Measurements from ENCODE around the gene PCNX1.
"Not testable (repeated sequence)": the region's sequence is repeated elsewhere in the genome, so short reads cannot be mapped to it uniquely, and the experiment has no call there.

The PCNX1 gene

DNA sequence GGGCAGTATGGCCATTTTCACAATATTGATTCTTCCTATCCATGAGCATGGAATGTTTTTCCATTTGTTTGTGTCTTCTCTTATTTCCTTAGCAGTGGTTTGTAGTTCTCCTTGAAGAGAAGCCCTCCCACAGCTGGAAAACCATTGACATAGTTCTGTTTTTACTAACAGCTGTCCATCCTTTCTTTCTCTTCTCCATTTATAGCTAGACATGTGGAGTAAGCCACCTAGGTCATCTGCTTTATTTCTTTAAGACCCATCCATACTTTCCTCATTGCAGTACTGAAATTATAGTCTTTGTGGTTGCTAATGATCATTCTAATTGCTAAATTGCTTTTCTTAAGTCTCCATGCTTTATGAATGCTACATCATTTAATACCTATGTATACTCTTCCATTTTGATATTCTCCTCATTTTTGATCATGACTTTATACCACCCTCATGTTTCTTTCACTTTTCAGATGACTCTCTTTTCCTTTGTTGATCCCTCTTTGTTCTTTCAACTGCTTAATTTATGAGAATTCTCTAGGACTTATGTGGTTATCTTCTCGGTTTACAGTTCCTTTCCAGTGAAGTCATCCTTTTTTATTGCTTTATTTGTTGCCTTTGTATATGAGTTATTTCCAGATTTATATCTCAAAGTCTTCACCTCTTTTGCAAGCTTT lies 114.2 kb downstream of the PCNX1 start:
- peak; percentile 28 for DNase-seq (ENCODE audit: low spot score)

DNA sequence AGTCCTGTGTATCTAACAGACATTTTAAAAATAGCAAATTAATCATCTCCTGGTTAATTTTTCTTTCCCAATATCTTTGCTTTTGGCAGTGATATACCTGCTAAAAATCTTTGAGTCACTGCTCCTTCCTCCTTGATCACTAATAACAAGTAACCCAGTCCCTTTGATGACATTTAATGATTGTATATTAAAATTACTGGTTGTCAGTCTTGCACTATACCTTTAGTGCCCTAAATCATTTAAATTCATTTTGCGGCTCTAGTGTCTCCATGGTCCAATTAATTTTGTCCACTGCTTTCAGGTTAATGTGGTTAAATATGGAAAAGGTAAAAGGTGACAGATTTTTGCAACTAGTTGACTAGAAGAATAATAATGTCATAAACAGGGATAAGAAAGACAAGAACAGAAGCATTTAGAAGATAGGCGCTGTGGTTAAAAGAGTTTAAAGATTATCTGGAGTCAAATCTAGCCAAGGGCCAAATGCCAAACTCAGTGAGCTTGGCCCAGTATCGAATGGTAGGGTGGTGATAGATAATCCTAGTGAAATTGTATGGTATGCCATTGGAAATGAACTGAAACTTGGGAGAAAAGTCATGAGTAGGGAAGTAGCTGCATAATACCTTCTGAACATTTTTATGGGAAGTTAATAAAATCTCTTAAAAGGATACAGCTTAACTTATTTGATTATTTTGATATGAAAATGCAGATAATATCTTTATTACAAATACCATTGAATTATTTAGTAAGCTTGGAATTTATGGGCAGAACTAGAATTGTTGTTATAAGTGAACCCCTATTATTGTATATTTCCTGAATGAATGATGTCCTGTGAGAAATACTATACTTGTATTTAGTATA lies 115.0 kb downstream of the PCNX1 start:
- DNase-seq (ENCODE audit: low spot score), result no peak

DNA sequence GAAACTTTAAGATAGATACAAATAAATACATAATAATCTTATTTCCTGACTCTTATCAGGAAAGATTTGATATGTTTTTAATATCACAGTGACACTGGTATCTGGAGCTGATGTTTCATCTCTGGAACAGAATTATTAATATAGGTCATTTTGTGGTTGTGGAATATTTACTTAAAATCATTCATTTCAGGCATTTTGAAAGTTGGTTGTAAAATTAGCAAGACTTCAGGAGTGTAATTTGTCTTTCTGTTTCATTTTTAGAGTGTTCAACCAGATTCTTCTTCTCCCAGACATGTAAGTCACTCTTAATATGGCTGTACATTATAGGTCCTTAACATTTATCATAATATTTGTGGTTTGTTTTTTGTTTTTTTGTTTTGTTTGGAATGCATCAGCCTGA lies 115.7 kb downstream of the PCNX1 start:
- peak; percentile 63 for DNase-seq (ENCODE audit: low spot score)

DNA sequence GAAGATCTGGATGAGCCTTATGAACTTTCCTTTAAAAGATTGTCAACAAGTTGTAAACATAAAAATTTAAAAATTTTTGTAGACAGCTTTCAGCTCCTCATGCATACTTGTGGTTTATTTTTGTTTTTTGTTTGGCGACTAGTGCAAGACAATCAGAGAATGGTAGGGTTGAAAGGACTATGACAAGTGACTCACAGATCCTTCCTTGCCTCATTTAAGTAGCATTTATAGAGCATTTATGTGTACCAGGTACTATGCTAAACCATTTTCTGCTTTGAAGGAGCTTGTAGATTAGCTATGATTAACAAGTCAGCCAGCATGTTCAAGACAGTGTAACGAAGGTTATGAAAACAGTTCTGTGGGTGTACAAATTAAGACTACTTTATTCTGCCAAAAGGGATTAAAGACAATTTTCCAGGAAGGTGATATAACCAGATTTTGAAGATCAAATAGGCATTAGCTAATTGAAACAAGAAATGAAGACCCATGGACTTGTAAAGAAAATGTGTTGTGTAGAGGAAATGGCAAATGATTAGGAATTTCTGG lies 122.0 kb downstream of the PCNX1 start:
- no peak for DNase-seq (ENCODE audit: low spot score)

DNA sequence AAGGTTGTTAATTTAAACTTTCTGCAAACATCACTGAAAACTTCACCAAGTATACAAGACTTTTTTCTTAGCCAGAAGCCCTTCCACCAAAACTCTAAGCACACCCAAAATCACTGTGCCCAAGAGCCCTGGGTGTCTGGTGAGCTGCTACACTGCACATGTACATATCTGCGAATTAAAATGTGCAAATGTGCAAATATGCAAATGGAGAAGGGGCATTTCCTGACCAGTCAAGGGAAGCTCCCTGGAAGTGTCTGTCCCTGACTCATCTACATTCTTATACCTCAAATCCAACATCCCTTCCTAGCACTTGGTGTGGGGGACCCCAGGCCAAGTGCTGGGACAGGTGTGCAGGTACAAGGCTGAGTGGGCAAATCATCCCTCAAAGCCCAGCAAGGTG lies 123.7 kb downstream of the PCNX1 start:
- no peak for DNase-seq (ENCODE audit: low spot score)

DNA sequence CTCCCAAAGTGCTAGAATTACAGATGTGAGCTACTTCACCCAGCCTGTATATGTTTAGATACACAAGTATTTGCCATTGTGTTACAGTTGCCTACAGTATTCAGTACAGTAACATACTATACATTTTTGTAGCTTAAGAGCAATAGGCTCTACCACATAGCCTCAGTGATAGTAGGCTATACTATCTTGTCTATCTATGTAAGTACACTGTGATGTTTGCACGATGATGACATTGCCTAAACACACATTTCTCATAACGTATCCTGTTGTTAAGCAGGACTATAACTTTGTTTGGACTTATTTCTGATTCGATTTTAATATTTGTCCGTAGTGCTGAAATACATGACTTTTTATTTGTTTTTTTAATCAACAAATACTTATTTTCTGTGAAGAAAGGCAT lies 129.2 kb downstream of the PCNX1 start:
- no peak for DNase-seq (ENCODE audit: low spot score)

DNA sequence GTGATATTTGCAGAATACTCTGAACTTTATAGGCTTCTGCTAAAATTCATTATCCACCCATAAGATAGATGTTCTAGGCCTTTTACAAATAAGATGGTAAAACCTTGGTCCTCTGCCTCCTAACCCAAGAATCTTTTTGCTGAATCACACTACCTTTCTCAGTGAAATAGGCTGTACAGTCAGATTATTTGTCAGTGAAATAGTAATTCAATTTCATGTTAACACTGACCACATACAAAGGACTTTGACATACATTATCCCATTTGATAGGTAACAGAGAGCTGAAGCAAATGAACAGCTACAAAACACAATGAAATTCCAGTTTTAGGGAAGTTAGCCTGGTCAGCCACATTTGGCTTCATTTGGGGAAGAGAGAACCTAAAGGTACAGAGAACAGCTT lies 141.1 kb downstream of the PCNX1 start:
- DNase-seq (ENCODE audit: low spot score), result no peak

DNA sequence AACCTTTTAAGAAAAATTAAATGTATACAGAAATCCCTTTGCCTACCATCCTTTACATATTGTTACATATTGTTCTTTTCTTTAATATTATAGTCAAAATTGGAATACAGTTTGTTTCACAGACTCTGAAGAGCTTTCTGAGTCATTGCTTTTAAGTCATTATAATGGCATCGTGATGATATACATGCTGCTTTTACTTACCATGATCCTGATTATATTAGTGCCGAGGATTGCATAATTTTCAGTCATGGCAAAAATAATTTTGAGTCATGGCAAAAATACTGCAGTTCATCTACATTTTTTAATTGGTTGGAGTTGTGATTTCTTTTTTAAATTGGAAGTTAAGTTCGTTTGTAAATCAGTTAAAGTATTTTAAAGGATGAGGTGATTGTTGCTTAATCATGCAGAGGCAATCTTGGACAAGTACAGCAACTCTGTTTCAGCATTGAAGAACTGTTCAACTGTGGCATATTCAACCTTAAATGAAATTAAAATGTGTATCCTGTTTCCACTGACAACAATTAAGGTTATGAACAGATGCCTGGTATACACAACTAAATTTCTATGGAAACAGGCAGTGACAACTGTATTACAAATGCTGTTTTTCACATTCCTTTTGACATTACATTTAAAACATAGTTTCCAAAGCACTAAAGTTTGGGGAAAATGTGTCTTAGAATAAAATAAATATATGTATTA lies 142.3 kb downstream of the PCNX1 start:
- DNase-seq (ENCODE audit: low spot score), result no peak

DNA sequence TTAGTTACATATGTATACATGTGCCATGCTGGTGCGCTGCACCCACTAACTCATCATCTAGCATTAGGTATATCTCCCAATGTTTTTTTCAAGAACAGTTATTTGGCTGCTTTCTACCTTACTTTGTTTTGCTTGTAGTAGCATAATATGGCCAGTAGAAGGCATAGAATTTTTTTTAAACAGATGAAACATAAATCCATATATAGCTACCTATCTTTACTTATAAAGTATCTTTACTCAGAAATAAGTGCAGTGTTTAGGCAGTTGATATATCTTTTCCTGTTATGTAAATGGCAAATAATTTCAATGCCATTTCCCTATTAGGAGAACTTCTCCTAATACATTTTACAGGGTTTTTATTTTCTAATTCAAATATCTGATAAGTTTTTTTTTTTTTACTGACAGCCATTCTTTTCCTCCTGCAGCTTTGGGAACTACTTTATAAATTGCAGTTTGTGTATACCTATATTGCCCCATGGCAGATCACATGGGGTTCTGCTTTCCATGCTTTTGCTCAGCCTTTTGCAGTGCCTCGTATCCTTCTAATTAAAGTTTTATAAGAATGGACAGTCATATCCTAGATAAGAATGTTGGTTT lies 143.1 kb downstream of the PCNX1 start:
- DNase-seq (ENCODE audit: low spot score), result no peak

DNA sequence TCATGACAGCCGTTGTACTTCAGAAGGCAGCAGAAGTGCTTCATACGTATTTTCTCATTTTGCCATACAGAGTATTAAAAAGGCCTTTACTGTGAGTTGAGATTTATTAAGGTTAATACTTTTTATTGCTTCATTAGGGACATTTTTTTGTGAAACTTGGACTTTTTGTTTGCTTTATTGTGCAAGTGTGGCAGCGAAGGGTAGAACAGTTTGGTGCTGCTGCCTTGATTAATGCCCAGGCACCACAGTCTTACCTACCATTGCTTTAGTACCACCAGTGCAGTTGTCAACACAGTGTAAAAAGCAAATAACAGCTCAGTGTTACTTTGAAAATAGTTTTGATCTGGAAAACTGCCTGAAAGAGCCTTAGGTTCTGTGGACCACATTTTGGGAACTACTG lies 147.4 kb downstream of the PCNX1 start:
- no peak for DNase-seq (ENCODE audit: low spot score)

DNA sequence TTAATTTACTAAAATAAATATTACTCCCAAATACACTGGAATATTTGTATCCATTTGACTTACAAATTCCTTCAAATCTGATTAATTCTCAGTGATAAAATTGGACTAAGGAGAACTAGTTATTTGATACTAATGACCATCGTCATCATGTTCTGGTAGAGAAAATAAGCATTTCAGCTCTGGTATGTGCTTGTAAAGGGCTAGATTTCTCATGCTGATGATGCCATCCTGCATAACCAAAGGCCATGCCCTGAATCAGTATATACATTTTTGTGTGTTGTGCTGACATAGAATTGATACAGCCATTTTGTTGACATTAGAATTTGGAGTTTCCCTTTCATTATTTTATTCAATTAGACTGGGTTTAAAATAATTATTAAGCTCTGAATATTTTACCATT lies 148.9 kb downstream of the PCNX1 start:
- DNase-seq (ENCODE audit: low spot score), result no peak

DNA sequence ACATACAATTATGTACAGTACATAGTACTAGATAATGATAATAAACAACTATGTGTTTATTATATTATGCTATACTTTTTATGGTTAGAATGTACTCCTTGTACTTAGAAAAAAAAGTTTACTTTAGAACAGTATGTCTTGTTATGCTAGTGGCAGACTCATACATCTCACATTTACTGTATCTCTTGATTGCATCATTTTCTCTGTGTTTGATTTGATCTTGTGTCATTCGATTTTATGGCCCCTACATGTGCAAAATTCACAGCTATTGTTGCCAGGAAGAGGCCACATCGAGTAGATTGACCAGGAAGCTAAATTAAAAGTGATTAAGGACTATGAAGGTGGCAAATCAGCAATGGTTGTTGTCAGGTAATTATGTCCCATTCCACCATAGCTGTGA lies 153.0 kb downstream of the PCNX1 start:
- DNase-seq (ENCODE audit: low spot score), result no peak

DNA sequence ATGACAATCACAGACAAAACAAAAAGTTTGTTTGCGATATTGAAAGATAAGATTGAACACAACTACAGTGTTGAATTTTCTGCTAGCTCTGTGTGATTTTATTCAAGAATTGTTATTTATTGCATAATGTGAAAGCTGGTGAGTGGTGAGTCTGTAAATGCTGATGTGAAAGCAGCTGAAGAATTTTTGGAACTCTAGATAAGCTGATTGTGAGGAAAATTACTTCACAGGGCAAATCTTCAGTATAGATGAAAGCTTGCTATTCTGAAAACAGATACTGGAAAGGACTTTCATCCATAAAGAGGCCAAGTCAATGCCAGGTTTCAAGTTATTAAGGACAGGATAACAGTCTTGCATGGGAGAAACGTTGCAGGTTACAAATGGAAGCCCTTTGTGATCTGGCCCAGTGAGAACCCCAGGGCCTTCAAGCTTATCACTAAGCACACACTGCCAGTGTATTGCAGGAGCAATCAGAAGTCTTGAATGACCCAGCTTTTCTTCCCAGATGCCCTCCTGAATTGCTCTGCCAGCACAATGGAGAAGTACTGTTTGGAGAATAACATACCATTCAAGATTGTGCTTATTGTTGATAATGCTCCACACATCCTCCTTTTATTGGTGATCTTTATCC lies 153.7 kb downstream of the PCNX1 start:
- DNase-seq (ENCODE audit: low spot score), result no peak

DNA sequence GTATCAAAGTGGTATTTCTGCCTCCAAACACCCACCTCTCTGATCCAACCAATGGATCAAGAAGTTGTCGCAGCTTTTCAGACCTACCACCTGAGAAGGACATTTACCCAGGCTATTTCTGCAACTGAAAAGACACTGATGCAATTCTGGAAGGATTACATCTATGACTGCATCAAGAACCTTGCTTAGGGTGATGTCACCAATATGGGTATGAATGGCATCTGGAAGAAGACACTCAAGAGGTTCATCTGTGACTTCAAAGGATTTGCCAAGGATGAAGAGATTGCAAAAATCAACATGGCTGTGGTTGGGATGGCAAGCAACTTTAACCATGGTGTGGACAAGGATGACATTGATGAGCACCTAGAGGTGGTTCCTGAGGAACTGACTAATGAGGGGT lies 154.2 kb downstream of the PCNX1 start:
- DNase-seq (ENCODE audit: low spot score), result no peak

DNA sequence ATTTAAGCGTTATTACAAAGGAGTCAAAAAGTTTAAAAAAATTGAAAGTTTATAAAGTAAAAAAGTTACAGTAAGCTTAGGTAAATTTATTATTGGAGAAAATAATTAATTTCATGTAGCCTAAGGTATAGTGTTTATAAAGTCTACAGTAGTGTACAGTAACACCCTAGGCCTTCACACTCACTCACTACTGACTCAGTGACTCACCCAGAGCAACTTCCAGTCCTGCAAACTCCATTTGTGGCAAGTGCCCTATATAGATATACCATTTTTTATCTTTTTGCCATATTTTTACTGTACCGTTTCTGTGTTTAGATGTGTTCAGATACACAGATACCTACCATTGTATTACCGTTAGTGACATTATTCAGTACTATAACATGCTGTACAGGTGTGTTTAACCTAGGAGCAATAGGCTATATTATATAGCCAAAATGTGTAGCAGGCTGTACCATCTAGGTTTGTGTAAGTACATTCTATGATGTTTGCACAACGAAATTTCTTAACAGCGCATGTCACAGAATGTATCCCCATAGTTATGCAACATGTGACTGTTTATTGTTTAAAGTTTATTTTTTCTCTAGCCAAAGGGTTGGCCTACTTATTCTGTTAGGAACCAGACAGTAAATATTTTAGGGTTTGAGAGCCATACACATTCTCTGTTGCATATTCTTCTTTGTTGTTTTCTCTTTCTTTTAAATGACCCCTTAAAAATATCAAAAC lies 155.5 kb downstream of the PCNX1 start:
- DNase-seq (ENCODE audit: low spot score), result no peak

DNA sequence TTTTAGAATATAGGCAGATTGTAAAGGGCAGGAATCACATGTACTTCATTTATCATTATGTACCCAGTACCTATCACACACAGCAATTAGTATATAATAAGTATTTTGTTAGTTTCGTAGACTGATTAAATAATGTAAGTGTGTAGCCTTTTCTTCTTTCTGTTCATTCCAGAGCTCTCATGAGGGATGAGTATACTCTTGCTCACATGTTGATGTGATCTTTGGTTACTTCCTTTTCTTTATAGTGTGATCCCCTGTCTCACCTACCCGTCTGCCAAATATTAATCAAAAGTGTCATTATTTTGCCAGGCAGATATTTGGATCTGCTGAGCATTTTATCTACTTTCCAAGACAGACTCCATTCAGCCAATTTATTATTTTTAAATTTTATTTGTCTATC lies 156.1 kb downstream of the PCNX1 start:
- no peak for DNase-seq (ENCODE audit: low spot score)

DNA sequence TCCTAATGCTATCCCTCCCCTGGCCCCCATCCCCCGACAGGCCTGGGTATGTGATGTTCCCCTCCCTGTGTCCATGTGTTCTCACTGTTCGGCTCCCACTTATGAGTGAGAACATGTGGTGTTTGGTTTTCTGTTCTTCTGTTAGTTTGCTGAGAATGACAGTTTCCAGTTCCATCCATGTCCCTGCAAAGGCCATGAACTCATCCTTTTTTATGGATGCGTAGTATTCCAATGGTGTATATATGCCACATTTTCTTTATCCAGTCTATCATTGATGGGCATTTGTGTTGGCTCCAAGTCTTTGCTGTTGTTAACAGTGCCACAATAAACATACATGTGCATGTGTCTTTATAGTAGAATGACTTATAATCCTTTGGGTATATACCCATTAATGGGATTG lies 157.5 kb downstream of the PCNX1 start:
- DNase-seq (ENCODE audit: low spot score), result not testable (repeated sequence)

DNA sequence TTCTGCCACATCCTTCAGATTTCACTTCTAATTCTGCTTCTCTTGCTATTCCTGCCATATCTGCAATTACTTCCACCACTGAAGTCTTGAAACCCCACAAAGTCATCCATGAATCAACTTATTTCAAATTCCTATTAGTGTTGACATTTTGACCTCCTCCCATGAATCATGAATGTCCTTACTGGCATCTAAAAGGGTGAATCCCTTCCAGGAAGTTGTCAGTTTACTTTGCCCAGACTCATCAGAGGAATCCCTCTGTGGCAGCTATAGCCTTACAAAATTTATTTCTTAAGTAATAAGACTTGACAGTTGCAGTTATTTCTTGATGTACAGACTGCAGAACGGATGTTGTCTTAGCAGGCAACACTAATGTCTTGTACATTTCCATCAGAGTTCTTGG lies 162.9 kb downstream of the PCNX1 start:
- DNase-seq (ENCODE audit: low spot score), result no peak

DNA sequence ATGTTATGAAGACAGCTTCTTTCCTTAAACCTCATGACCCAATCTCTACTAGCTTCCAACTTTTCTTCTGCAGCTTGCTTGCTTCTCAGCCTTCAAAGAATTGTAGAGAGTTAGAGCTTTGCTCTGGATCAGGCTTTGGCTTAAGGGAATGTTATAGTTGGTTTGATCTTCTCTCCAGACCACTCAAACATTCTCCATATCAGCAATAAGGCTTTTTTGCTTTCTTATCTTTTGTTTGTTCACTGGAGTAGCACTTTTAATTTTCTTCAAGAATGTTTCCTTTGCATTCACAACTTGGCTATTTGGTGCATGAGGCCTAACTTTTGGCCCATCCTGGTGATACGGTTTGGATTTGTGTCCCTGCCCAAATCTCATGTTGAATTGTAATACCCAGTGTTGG lies 163.8 kb downstream of the PCNX1 start:
- no peak for DNase-seq (ENCODE audit: low spot score)

DNA sequence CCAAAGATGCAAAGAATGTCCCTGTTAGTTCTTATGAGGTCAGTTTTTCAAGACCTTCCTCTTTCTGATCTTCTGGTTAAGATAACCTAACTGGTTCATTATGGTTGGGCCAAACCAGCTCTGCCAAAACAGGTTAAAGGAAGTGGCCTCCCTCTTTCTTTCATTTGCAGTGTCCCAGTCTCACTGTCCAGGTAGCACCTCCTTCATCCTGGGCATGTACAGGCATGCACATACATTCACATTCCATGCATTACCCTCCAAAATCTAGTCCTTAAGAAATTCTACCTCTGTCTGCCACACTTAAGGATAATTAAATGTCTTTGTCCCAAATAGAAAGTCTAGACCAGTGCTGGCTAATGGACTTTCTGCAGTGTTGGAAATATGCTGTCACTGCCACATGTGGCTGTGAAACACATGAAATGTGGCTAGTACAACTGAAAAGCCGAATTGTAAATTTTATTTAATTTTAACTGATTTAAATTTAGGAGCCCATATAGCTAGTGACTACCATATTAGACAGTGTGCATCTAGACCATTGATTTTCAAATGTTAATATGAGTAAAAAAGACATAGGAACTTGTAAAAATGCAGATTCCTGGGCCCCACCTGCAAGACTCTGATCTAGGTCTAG lies 169.3 kb downstream of the PCNX1 start:
- no peak for DNase-seq (ENCODE audit: low spot score)

DNA sequence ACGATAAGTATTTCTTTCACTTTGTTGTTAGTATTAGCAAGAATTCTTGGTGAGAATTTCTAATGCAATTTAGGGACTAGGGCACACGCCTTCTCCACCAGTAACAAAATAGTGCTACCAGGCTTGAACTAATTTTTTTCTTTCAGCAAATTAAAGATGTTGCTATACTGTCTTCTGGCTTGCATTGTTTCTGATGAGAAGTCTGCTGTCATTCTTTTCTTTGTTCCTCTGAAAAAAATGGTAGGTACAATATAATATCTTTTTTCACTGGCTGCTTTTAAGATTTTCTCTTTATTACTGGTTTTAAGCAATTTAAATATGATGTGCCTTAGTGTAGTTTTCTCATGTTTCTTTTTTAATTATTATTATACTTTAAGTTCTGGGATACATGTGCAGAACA lies 171.2 kb downstream of the PCNX1 start:
- no peak for DNase-seq (ENCODE audit: low spot score)

All from activated CD4-positive, alpha-beta T cell treated with anti-CD3 and anti-CD28 coated beads, Interleukin-2, Interleukin-4, amounts not matched to agents 100 ng/mL and 50 ng/mL, durations not matched to agents 16 hours and 8 hours (primary cell).